ENCODE measurements around the gene AUP1. TPM values are rescaled to one million over a fixed set of nuclear protein-coding genes. Genes with fewer than 3 reads are reported as not detected.
A peak's percentile ranks its signal among the peaks of the same experiment; 100 is the strongest.

Gene AUP1
- total RNA-seq, 1 donor from 2014 or later = 120 TPM

DNA sequence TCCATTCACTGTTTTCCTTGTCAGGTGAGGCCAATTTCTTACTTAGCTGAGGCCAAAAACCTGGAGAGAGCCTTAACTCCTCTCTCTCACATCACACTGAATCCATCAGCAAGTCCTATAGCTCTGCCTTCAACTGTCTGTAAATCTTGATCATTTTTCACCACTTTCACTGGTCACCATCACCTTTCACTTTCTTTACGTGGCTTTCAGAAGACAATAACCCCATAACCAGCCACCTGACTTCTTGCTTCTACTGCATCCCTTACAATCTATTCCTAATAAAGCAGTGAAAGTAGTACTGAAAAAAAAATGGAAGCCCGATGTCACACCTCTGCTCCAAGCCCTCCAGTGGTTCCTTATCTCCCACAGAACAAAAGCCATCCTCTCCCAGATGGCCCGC is 16.5 kb upstream of the AUP1 start:
- H3K4me1 ChIP-seq = peaks cover 6 to 7% of the 10 kb centered on the region in 2 donors
- H3K4me3 ChIP-seq = no peak overlapping the region
- H3K36me3 ChIP-seq = no peaks in the 10 kb centered on the region
- no peaks in the 10 kb centered on the region for H3K27me3 ChIP-seq
- no peak overlapping the region for H3K27ac ChIP-seq
- DNase-seq (ENCODE audit: low spot score in 2 of 2) = no peak
- intact Hi-C loops (cut with DNase I) = no loop called here
- TF ChIP-seq, protein P1, sequence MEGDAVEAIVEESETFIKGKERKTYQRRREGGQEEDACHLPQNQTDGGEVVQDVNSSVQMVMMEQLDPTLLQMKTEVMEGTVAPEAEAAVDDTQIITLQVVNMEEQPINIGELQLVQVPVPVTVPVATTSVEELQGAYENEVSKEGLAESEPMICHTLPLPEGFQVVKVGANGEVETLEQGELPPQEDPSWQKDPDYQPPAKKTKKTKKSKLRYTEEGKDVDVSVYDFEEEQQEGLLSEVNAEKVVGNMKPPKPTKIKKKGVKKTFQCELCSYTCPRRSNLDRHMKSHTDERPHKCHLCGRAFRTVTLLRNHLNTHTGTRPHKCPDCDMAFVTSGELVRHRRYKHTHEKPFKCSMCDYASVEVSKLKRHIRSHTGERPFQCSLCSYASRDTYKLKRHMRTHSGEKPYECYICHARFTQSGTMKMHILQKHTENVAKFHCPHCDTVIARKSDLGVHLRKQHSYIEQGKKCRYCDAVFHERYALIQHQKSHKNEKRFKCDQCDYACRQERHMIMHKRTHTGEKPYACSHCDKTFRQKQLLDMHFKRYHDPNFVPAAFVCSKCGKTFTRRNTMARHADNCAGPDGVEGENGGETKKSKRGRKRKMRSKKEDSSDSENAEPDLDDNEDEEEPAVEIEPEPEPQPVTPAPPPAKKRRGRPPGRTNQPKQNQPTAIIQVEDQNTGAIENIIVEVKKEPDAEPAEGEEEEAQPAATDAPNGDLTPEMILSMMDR (IDR thresholded peaks at IDR 0.05) = no peak
- H3K9me3 ChIP-seq = no peaks in the 10 kb centered on the region

- Histone ChIP-seq H3K36me3 (no peaks in the 10 kb centered on the region), H3K4me1 (peaks cover 5 to 6% of the 10 kb centered on the region in 2 donors), H3K4me3 (no peak overlapping the region), H3K27ac (no peak overlapping the region), H3K9me3 (no peaks in the 10 kb centered on the region), H3K27me3 (no peaks in the 10 kb centered on the region)
- TF ChIP-seq, protein P1 (IDR thresholded peaks at IDR 0.05) = no peak
- peak in 1 of 2 donors; percentile 25 for DNase-seq (ENCODE audit: low spot score in 2 of 2)
- intact Hi-C loops (cut with DNase I) = no loop called here
These were observed 15.1 kb upstream of the AUP1 start for GRCh38 chr2:74544634-74545033.

DNA sequence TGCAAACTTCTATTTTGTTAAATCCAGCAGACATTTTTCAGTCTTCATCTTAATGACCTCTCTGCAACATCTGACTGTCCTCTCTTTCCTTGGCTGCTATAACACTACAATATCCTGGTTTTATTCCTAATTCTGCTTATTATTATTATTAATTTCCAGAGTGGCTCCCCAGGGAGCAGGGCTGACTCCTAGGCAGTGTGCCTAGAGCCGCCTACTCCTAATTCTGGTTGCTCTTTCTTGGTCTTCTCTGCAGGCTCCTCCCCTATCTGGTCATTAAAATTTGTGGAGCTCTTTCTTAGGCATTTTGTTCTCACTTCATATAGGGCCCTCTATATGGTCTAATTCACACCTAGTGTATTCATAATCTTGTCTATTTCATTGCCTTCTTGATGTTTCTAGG is 13.5 kb upstream of the AUP1 start:
- DNase-seq (ENCODE audit: low spot score in 2 of 2) = no peak
- H3K36me3 ChIP-seq = no peaks in the 10 kb centered on the region
- no peaks in the 10 kb centered on the region for H3K9me3 ChIP-seq
- no peak overlapping the region for H3K4me3 ChIP-seq
- H3K27me3 ChIP-seq = no peaks in the 10 kb centered on the region
- intact Hi-C loops (cut with DNase I) = no loop called here
- no peaks in the 10 kb centered on the region for H3K4me1 ChIP-seq
- no peak overlapping the region for H3K27ac ChIP-seq
- TF ChIP-seq, protein P1 (IDR thresholded peaks at IDR 0.05) = no peak

DNA sequence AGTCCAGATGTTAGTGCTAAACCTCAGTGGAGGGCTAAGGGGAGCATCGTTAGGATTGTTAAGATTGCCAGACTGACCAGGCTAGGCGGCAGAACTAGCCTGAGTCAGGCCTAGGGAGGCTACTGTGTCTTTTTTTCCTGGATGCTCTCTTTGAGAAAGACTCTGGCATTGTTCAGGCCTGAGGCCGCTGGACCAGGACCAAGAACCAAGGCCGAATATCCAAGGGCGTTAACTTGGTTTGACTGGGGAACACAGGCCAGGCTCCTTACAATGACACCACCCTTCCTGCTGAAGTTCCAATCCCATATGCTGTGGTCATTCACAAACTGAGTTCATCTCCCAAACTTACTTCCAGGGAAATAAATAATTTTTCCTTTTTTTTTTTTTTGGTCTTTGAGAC is 10.8 kb upstream of the AUP1 start:
- H3K36me3 ChIP-seq = no peaks in the 10 kb centered on the region
- no peak overlapping the region for H3K4me3 ChIP-seq
- TF ChIP-seq, protein P1 (IDR thresholded peaks at IDR 0.05) = no peak
- no peak for DNase-seq (ENCODE audit: low spot score in 2 of 2)
- peak overlapping the region in 1 of 2 donors; percentile 12 for H3K27ac ChIP-seq
- no peaks in the 10 kb centered on the region for H3K4me1 ChIP-seq
- H3K9me3 ChIP-seq = no peaks in the 10 kb centered on the region
- intact Hi-C loops (cut with DNase I) = no loop called here
- no peaks in the 10 kb centered on the region for H3K27me3 ChIP-seq

DNA sequence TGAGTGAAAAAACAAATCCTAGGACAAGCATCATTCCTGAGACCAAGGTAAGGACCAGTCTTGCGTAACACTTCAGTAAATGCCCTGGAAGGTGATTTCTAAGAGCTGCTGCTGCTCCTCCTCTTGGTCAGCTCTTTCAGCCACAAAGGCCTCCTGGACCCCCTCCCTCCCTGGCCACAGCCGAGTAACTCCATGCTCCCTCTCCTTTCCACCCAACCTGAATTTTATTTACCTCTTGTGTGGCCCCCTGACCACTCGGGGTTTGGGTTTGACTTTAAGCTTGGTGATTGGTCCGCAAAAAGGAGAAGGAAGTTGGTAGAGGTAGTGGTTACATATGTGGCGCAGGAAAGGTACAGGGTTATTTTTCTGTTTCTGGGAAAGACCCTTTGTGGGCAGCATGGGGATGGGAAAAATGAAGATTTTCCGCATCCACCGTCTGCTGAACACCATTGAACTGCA is 9.4 kb upstream of the AUP1 start:
- intact Hi-C loops (cut with DNase I) = no loop called here
- DNase-seq (ENCODE audit: low spot score in 2 of 2) = no peak

More for the DNA sequence above, 9.4 kb upstream of the AUP1 start:
- Histone ChIP-seq H3K27me3 (no peaks in the 10 kb centered on the region), H3K4me3 (no peak overlapping the region), H3K4me1 (no peaks in the 10 kb centered on the region), H3K27ac (no peak overlapping the region), H3K9me3 (no peaks in the 10 kb centered on the region), H3K36me3 (no peaks in the 10 kb centered on the region)
- TF ChIP-seq, protein P1 (IDR thresholded peaks at IDR 0.05) = no peak
